Activated effector memory CD4-positive, alpha-beta T cell treated with anti-CD3 and anti-CD28 coated beads, Interleukin-2, amount 50 U/mL, for 16 hours (primary cell): ENCODE results near the gene REXO1.

Experiments
- DNase-seq: peaks from one replicate; pipeline ENCODE4 v3.0.0-alpha.2; 2020

REXO1 gene

GRCh38 chr19:1826557-1827521, 21.4 kb downstream of the REXO1 start:
- DNase-seq, result no peak

- DNase-seq, result peak; percentile 93
Observed at GRCh38 chr19:1825909-1826556, 22.2 kb downstream of the REXO1 start.

GRCh38 chr19:1824252-1824622, 24.0 kb downstream of the REXO1 start:
- no peak for DNase-seq

DNA sequence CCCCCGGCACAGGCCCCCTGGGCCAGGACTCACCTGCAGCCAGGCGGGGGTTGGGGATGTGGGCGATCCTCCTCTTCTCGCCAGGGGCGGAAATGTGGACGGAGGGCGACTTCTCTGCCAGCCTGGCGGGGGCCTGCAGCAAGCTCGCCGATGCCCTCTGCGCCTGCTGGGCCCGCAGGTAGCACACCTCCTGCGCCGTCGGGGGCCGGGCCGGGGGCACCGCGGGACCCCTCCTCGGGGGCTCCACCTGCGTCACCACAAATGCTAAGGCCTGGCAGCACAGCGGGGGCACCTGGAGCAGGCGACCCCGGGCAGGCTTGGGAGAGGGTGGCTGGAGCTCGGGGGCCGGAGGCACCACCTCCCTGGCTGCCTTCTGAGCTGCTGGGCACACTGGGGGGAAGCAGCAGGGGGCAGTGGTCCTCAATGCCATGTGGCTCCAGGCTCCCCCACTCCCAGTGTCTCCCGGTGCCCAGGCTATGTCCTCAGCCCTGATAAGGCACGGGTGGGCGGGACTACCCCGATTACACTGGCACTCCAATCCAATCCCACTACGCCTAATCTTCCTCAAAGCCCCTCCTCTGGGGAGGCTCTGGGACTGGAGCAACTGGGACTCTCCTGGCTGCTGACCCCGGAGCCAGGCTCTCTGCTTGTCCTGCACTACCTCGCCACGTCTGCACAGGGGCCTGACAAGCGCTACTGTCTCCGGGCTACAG, 24.6 kb downstream of the REXO1 start:
- DNase-seq, result no peak

DNA sequence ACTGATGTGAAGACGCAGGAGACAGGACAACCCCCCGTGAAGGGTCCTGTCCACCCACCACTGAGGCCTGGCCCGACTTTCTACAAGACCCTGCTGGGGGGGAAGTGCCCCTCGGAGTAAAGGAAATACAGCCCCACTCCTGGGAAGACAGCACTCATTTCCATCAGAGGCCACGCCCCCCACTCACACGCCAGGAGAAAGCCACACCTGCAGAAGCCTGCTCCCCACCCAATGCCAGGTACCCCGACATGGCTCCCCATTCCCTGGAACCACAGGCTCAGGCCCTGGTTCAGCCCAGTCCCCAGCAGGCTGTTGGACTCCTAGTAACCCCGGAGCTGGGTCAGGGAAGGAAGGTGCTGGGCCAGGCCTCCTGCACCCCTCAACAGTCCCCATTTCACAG, 25.3 kb downstream of the REXO1 start:
- DNase-seq, result no peak

GRCh38 chr19:1822210-1822609, 26.1 kb downstream of the REXO1 start:
- DNase-seq, result no peak

- DNase-seq, result no peak
Observed at GRCh38 chr19:1819341-1820255, 28.7 kb downstream of the REXO1 start.

DNA sequence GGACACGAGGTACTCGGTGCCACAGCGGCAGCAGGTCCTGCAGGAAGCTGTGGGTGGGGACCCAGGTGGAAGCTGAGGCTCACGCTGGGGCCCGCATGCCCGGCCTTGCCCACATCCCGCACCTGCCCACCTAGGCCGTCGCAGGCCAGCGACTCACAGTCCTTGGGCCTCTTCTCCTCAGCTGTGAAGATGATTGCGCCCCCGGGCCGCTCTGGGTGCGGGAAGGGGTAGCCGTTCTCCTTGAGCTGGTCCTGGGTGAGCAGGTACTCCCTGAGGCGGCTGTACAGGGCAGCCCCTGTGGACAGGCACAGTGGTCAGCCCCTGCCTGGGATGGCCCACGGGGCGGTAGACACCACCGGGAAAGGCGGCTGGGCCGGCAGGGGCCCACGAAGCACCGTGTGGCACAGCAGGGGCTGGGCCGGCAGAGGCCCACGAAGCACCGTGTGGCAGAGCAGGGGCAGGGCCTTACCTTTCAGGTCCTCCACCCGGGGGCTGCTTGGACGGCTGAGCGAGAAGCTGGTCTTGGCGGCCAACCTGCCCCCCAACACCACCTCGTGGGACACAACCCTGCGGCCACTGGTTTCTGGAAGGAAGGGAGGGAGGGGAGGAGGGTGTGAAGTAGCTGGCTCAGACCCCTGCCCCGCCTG, 29.6 kb downstream of the REXO1 start:
- no peak for DNase-seq

GRCh38 chr19:1817553-1818179, 30.6 kb downstream of the REXO1 start:
- no peak for DNase-seq

DNA sequence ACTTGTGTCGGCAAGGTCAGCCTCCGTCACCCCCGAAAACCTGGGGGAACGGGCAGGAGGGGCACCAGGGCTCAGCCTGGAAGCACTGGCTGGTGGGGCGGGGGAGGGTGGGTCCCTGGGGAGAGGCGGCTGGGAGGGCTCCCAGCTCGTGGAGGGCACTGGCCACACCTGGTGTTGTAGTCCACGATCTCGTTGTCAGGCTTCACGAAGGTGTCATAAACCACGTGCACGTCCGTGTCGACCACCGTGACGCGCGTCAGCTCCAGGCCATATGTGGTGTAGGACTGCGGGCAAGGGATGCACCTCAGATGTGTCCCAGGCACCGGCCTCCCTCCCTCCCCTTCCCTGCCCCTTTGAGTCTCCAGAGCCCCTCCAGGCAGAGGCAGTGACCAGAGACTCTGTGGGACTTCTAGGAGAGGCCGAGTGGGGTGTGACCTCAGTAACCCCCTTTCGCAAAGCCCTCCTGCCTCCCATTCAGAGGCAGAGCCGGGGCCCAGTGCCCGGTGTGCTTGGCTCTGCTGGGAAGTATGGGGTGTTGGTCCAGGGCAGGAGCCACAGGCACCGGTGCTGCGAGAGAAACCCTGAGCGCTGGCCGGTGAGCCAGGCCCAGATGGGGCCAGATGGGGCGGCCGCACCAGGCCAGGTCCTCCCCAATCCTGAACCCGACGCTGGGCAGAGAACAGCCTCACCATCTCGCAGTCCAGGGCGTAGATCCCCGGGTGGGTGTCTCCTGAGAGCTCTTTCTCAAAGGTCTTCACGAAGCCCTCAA, 31.6 kb downstream of the REXO1 start:
- DNase-seq, result no peak

DNA sequence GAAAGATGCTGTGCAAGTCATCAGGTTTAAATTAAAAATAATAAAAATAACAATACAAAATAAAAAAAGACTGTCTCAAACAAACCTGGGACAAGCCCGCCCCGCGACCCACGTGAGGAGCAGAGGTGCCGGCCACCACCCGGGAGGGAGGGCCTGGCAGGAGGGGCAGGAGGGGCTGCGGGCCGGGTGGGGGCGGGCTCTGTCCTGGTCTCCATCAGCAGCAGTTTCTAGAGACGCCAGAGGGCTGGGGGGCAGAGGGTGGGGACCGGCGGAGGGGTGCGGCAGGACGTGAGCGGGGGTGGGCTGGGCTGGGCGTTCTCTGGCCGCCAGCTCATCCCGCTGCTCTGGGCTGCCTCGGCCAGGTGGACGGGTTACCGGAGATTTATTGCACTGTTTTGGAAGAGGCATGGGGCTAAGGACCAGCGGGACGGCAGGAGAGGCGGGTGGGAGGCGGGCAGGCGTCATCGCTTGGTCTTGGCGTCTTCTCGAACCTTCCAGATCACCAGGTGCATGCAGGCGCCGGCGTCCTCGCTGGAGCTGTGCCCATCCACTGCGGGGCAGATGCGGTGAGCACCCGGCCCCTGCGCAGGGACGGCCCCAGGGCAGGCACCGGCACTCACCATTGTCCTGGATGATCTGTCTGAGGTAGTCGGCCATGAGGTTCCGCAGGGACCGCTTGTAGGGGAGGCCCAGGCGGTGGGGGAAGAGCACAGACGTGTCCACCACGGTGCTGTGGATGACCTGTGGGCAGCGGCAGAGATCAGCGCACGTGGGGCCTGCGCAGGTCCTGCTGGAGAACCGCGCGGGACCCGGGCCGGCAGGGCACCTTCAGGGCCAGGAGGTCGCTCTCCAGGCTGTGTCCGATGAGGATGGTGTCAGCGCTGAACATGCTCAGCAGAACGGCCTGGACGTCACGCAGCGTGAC, 32.4 kb downstream of the REXO1 start:
- DNase-seq, result no peak

- no peak for DNase-seq
Observed at GRCh38 chr19:1814833-1815604, 33.3 kb downstream of the REXO1 start.

GRCh38 chr19:1814391-1814790, 33.9 kb downstream of the REXO1 start:
- no peak for DNase-seq

DNA sequence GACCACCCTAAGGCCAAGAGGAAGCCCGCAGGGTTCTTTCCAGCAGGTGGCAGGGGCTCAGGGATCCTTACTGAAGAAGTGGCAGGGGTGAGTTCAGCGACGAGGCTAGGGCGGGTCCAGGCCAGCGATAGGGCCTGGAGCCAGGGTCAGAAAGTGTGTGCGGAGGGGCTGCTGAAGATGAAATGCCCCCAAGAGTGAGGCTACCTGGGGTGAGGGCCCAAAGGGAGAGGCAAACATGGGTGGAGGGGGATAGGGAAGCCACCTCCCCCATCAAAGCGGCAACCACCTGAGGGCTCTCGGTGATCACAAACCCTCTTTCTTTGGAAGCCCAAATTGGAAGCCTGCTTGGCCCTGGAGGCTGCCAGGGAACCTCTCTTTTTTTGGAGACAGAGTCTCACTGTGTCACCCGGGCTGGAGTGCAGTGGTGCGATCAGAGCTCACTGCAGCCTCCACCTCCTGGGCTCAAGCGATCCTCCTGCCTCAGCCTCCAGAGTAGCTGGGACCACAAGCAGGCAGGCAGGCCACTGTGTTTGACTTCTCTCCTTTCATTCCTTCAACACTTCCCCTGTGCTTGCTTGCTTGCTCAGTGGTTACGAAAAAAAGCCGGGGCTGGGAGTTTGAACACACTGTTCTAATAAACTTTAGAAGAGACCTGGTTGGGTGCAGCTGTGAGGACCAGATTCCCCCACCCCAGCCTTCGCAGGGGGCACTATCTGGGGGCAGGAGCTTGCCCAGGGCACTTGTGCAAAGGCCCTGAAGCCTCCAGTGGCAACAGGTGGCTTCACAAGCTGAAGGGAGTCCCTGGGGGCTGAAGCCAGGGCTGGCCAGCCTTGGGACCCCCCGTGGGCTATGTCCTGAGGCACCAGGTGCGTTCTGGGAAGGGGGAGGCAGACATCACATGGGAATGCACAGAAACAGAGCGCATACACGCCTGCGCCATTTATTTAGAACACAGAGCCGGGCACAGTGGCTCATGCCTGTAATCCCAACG, 34.8 kb downstream of the REXO1 start:
- DNase-seq, result no peak

GRCh38 chr19:1812426-1813191, 35.7 kb downstream of the REXO1 start:
- DNase-seq, result peak; percentile 93

GRCh38 chr19:1811942-1812425, 36.3 kb downstream of the REXO1 start, which contains the start of gene ATP8B3:
Gene ATP8B3, minus strand, starts transcription at chr19:1812276. Its CDS starts 540 bp downstream, at chr19:1811736.
- no peak for DNase-seq
